Body of pancreas (tissue), 4 donors: ENCODE results near the gene ZC4H2.

ENCODE experiments used
- CTCF ChIP-seq, 7 experiments: fragments of 450-650 bp in 4 of 7; fragments of 200-600 bp in 3 of 7; sonication (generic) in 3 of 7; IDR thresholded peaks; one replicate each; pipeline ENCODE4 v1.5.1; 2016 to 2019; ENCODE audit warnings: antibody characterized with exemption in 7 of 7
- POLR2A ChIP-seq, 3 donors: fragments of 450-650 bp; IDR thresholded peaks; one replicate each; pipeline ENCODE4 v1.6.1; 2016; ENCODE audit warnings: antibody characterized with exemption in 3 of 3, mild to moderate bottlenecking in 2 of 3

- TF ChIP-seq POLR2A (IDR thresholded peaks at IDR 0.05) (no peak), CTCF (IDR thresholded peaks at IDR 0.05) (no peak)
Observed at GRCh38 chrX:64994131-64994798, 18.0 kb upstream of the ZC4H2 start.
